Head of caudate nucleus (tissue), 42 donors: Measurements from ENCODE around the gene GPR32.
A peak's percentile ranks its signal among the peaks of the same experiment; 100 is the strongest.
"Not testable (repeated sequence)": the region's sequence is repeated elsewhere in the genome, so short reads cannot be mapped to it uniquely, and the experiment has no call there.

Experiments used
- DNase-seq, 42 donors: peaks; one replicate each; pipeline versions ENCODE4 v3.0.0 to v3.0.0-alpha.2; 2020 to 2021; ENCODE audit warnings: mixed read lengths in 7 of 42
- intact Hi-C: fragments of 100-400 bp; cut with DNase I; formaldehyde crosslinking; loops from one replicate; pipeline ENCODE4 v1.15.0; 2022

The GPR32 gene, protein sequence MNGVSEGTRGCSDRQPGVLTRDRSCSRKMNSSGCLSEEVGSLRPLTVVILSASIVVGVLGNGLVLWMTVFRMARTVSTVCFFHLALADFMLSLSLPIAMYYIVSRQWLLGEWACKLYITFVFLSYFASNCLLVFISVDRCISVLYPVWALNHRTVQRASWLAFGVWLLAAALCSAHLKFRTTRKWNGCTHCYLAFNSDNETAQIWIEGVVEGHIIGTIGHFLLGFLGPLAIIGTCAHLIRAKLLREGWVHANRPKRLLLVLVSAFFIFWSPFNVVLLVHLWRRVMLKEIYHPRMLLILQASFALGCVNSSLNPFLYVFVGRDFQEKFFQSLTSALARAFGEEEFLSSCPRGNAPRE

DNA sequence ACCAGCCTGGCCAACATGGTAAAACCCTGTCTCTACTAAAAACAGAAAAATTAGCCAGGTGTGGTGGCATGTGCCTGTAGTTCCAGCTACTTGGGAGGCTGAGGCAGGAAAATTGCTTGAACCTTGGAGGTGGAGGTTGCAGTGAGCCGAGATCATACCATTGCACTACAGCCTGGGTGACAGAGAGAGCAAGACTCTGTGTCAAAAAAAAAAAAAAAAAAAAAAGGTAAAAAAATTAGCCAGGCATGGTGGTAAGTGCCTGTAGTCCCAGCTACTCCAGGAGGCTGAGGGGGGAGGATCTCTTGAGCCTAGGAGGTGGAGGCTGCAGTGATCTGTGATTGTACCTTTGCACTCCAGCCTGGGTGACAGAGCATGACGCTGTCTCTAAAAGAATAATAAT, at the start of gene GPR32:
Gene GPR32, plus strand, starts transcription at position 301 of the 400 bp plus-strand sequence. CDS start 137 bp downstream, outside the sequence.
- intact Hi-C loops, DNase-seq: not testable (repeated sequence)

DNA sequence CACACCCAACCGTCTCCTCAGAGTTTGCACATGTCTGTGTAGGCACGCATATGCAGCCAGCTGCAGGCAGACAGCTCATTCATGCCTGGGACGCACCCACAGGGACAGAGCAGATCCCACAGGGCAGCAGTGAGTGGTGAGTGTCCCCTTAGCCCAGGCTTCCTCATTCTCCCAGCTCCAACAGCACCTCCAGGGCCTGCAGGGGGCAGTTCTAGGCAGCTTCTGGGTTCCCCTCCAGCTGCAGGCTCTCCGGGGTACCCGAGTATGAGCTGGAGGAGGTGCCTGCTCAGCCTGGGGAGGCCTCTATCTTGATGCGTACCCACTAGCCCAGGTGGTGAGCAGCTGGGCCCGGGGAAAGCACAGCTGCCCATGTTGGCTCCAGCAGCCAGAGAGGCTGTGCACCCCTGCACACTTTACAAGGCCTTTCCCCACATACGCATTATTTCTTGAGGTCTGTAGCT, 49.3 kb upstream of the GPR32 start:
- DNase-seq = peak in 25 of 42 donors; percentile 4 to 77 (median 43)
- intact Hi-C loops = loop anchor here (5.0 kb wide), 1 partner anchor 61 kb away; no protein-coding TSS in a partner anchor

DNA sequence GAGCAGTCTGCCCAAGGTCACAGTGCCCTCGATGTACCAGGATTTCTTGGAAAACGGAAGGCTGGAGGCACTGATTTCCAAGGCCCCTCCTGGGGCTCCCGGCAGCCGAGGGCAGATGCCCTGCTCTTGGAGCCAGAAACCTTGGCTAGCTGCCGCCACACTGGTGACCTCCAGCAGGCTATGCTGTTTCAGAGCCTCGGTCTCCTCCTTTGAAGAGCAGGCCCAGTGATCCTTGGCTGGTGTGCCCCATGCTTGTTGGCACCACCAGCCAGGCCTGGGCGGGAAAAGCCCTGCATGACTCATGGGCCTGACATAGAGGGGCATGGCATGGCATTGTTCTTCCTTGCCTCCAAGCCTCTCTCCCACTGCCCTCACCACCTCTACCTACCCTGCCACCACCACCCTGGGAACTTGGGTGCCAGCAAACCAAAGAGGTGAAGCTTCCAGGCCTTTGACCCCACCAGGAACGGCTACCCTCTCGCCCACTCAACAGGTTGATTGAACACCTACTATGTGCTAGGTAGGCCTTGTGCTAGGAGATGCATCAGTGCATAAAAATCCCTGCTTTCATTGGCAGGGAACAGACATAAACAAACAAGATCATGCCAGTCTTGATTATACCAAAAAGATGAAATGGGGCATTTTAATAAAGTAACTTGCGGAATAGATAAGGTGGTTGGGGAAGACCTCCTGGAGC, 48.7 kb upstream of the GPR32 start:
- intact Hi-C loops = loop anchor here (5.0 kb wide), 1 partner anchor 61 kb away; no protein-coding TSS in a partner anchor
- DNase-seq = peak in 12 of 42 donors; percentile 14 to 74 (median 39)

DNA sequence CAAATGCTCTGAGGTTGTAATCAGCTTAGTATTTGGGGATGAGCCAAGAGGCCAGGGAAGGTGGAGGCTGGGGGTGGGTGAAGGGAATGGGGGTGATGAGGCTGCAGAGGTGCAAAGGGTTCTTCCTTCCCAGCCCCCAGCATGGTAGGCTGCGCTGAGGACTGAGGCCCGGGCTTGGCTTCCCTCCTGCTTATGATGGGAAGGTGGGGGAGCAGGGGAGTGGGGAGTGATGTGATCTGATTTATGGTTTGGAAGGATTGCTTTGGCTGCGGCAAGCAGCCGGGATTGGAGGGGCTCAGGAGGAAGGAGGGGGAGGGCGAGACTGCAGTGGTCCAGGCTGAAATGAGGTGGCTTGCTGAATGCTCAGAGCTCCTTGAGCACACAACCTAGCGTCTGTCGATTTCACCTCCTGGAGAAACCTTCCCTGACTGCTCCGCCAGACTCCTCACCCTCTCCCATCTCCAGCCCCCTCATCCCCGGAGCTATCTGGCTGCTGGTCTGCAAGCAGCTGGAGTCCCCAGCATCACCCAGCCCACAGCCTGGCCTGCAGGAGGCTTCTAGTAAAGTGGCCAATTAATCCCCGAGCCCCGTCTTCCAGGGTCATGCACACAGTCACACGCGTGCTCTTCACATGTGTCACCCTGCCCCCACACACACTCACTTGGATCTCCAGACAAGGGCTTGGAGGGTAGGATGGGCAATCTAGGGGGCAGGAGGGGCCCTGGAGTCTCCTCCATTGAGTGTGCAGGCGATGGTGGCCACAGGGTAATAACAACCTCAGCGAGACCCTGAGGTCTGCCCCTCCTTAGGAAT, 47.9 kb upstream of the GPR32 start:
- no peak for DNase-seq
- intact Hi-C loops = loop anchor here (5.0 kb wide), 1 partner anchor 60 kb away; no protein-coding TSS in a partner anchor

DNA sequence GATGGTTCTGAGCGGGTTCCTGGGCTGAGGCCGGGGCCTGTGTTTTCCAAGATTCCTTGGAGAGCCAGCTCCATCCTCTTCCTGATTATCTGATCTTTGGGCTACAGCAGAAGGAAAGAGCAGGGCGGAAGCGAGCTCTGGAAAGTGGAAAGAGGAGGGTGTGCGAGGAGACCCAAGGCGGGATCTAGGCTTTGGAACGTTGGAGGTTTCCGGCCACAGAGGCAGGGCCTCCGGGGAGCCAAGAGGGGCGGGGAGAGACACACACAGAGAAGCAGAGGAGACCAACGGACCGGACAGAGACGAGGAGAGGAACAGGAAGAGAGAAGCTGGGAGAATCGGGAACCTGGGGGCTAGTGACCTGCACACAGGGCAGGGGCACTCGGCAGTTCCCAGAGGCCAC, 47.2 kb upstream of the GPR32 start, which contains the start of gene CLEC11A:
Gene CLEC11A, plus strand, starts transcription at position 296 of the 400 bp plus-strand sequence. CDS start 162 bp downstream, outside the sequence.
- intact Hi-C loops = loop anchor here (5.0 kb wide), 1 partner anchor 59 kb away; no protein-coding TSS in a partner anchor
- no peak for DNase-seq

DNA sequence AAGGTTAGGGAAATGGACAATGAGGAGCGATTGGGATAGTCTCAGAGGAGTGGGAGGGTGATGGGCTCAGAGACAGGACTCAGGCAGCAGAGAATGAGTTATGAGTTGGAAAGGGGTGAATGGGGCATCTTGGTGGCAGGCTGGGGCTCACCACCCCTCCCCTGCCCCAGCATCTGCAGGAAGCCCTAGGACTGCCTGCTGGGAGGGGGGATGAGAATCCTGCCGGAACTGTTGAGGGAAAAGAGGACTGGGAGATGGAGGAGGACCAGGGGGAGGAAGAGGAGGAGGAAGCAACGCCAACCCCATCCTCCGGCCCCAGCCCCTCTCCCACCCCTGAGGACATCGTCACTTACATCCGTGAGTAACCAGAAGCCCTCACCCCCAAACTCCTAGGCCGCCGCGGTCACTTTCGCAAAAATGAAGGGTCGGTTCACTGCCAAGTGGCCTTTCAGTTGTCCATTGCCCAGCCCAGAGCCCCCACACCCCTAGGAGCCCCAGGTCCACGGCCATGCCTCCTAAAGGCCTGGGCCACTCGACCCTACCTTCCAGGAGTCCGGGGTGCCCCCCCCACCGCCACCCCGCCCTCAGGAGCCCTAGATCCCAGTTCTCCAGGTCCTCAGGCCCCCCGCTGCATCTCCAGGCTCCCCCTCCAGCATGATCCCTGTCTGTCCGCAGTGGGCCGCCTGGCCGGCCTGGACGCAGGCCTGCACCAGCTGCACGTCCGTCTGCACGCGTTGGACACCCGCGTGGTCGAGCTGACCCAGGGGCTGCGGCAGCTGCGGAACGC, 46.3 kb upstream of the GPR32 start:
- intact Hi-C loops = loop anchor here (5.0 kb wide), 1 partner anchor 58 kb away; no protein-coding TSS in a partner anchor
- peak in 1 of 42 donors; percentile 8 for DNase-seq

DNA sequence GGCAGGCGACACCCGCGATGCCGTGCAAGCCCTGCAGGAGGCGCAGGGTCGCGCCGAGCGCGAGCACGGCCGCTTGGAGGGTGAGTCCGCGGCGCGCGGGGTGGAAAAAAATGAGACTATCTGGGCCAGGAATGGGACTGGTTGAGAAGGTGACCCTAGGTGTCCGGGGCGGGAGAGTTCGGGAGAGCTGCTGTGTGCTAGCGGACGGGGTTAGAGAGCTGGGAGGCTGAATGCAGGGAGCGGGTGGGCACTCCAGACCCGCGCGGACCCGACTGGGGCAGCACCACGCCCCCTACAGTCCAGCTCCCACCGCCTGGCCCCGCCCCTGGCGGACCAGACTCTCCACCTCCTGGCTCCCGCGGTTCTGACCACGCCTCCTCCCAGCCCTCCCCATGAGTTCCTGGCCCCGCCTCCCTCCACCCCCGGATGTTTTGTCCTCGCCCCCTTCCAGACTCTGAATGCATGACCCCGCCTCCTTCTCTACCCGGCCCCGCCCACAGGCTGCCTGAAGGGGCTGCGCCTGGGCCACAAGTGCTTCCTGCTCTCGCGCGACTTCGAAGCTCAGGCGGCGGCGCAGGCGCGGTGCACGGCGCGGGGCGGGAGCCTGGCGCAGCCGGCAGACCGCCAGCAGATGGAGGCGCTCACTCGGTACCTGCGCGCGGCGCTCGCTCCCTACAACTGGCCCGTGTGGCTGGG, 45.6 kb upstream of the GPR32 start:
- intact Hi-C loops = loop anchor here (5.0 kb wide), 1 partner anchor 58 kb away; no protein-coding TSS in a partner anchor
- peak; percentile 98 to 100 (median 99) for DNase-seq

DNA sequence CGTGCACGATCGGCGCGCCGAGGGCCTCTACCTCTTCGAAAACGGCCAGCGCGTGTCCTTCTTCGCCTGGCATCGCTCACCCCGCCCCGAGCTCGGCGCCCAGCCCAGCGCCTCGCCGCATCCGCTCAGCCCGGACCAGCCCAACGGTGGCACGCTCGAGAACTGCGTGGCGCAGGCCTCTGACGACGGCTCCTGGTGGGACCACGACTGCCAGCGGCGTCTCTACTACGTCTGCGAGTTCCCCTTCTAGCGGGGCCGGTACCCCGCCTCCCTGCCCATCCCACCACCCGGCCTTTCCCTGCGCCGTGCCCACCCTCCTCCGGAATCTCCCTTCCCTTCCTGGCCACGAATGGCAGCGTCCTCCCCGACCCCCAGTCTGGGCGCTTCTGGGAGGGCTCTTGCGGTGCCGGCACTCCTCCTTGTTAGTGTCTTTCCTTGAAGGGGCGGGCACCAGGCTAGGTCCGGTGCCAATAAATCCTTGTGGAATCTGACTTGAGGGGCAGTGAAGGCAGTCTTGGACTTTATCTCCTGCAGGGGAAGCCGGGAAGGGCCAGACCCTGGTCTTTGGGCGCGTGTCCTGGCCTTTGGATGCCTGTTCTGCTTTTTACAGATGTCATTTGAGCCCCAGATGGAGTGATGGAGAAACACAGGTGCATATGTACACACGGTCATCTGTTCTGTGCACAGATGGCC, 44.9 kb upstream of the GPR32 start:
- intact Hi-C loops = no loop called here
- no peak for DNase-seq

DNA sequence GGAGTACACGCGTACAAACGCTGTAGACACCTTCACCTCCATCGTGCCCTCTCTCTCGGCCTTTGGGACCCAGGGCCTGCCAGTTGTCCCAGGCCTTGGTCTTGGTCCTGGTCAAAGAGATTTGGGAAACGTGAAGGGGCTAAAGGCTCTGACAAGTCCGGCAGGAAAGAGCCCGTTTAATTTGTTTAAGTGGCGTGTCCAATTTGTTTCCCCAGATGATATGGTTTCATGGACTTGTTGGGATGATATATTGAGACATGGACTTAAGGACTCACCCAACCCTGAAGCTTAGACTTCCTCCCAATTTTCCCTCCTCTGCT, 44.4 kb upstream of the GPR32 start:
- intact Hi-C loops = no loop called here
- DNase-seq = no peak

DNA sequence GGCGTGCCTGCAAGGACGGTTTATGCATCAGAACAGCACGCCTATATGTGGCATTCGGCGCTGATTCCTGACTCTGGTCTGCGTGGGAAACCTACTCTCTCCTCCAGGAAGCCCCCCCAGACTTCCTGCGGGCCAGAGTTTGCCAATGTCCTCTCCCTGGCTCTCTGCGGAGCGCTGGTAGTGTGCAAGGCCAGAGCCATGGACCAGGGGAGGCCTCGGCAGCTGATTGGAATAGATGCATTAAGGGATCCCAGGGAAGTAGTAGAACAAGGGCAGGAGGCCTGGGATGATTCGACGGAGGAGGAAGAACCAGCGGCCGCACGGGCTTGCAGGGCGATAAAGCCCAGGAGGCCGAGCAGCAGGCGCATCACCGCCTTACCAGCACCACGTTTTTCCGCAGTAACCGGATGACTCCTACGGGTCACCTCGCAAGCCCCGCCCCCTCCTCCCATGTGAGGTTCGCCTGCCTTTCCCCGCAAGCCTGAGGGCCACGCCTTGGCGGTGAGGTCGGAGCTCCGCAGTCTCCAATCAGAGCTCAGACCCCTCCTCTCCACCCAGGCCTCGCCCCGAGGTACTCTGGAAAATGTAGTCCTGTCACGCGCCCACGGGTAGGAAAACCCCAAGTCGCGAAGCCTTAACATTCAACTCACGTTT, 42.1 kb upstream of the GPR32 start:
- DNase-seq = peak; percentile 63 to 93 (median 84)
- intact Hi-C loops = no loop called here

DNA sequence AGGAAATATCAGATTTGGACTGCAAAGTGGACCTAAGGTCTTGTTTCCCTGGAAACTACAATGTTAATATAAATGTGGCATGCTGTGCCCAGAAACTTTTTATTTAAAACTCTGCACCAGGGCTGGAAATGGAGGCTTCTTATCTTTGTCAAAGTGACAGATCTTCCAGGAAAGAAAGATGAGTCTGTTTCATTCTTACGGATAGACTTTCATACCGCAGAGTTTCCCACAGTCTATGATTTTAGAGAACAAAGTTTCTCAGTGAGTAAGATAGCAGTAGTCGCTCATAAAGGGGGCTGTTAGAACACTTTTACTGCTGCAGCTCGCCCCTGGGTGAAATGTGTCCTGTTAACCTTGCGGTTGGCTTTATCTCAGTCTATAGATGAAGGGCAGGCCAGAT, 40.4 kb upstream of the GPR32 start:
- DNase-seq = no peak
- intact Hi-C loops = no loop called here

DNA sequence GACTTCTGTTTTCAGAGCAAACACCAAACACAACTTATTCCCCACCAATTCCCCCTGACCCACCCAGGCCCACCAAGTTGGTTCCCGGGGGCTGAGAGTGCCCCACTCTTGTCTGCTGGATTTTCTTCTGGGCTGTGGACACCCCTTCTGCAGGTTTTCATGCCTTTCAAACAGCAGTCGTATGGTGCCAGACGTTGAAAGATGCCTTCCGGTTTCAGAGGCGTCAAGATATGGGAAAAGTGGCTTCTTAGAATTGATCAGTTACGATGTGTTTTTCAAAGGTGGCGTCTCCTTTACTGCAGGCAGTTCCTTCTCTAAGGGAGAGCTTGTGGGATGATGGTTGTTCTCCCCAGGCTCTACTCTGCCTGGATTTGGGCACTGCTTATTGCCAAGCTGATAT, 34.4 kb upstream of the GPR32 start:
- intact Hi-C loops = no loop called here
- no peak for DNase-seq

DNA sequence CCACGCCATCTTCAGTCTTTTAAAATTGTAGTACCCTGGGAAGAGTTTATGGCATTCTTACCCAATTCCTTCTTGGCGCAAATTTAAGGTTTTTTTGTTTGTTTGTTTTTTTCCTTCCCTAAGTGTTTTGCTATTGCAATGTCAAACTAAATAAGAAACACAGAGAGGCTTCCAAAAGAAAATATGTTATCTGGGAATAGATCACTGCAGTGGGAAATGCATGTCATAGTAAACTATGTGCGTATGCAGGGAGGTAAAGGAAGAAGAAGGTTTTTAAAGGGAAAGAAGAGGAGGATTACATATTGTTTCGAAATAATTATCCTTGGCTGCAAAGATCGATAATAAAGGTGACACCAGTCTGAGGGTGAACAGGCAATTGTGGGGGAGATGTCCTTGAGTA, 33.9 kb upstream of the GPR32 start:
- intact Hi-C loops = no loop called here

DNA sequence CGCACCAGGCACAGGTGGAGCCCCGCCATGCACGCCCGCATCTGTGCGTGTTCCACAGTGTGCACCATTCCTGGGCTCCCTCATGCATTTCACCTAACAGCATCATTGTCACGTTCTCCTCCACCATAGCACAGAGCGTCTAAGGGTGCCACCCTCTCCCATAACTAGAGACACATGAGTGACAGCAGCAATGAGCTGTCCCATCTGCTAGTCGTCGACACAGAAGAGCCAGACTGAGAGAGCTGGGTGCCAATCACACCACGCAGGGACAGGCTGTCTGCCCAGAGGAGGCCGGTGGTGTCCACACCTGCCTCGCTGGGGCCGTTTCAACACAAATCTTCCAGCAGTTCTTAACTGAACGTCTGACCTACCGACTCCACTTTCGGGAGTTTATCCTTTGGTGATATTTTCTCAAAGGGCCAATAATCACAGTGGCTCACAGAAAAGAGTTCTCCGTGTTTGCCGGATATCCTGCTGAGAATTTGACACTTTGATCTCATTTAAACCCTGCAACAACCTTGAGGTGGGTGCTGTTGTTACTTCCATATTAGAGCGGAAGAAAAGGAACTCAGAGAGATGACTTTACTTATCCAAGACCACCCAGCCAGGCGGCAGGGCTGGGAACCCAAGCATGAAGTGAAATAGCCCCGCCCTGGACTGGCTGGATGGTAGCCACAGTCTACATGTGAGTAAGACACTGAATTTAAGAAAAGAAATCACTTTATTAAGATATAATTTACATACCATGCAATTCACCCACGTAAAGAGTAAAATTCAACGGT, 30.9 kb upstream of the GPR32 start:
- intact Hi-C loops = no loop called here
- no peak for DNase-seq

More for the DNA sequence above, 33.9 kb upstream of the GPR32 start:
- no peak for DNase-seq

DNA sequence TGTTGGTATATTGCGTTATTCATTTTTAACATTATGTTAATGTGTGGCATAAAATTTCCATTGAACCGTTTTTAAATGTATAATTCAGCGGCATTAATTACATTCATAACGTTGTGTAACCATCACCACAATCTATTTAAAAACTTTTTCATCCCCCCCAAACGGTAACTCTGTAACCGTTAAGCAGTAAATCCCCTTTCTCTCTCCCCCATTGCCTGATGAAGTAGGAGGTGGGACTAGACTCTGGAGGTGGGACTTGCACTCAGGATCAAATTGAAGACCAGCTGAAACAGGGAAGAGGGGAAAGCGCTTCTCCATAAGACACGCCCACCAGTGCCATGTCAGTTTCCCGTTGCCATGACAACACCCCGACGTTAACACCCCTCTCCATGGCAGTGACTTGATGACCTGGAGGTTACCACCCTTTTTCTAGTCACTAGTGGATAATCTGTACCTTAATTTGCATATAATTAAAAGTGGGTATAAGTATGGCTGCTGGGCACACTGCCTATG, 30.3 kb upstream of the GPR32 start:
- intact Hi-C loops = no loop called here

More for the DNA sequence above, 30.3 kb upstream of the GPR32 start:
- no peak for DNase-seq
